ENCODE data around the gene DNM3.
A peak's percentile ranks its signal among the peaks of the same experiment; 100 is the strongest.

DNM3 gene

DNA sequence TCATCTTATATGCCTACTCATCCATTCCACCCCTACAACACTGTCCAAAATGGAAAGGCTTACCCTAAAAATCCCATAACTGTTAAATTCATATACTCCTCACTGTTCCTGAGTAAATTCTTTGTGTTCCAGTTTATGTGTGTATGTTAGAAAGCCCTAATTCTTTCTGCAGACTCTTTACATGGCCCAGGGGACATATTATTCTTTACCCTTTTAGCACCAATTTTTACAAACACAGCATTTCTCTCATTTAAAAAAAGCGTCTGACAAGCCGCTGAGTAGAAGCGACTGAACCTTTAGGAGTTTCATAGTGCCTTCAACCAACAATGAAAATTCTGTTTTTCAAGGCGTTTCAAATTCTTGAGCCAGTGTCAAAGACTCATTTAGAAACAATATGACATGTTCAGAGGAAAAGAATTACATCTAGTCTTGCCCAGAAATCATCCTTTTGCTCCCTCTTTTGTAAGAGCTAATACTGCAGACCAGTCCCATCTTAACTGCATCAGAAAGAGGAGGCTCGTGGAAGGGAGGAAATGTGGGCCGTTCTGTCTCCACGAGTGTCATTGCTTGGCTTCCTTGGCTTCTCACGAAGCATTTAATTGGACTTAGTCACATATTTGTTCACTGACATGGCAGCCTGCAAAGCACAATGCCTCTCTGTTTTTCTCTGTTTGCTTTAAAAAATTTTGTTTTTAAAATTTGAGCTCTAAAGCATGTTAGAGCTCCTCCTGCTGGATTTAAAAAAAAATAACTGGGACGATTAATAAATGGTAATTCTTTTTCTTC, 557.9 kb downstream of the DNM3 start:
- H3K4me2 ChIP-seq (ENCODE audit: low read depth, low read length, poor library complexity, severe bottlenecking) = peak overlapping the region; percentile 39
- no peak overlapping the region for H3K27ac ChIP-seq (ENCODE audit: low read depth, low read length)
- no peaks in the 10 kb centered on the region for H3F3A ChIP-seq (ENCODE audit: insufficient read depth)
- TF ChIP-seq EZH2phosphoT487 (conservative IDR thresholded peaks at IDR 0.05; ENCODE audit: low read length) = no peak
- TF ChIP-seq, protein P1, sequence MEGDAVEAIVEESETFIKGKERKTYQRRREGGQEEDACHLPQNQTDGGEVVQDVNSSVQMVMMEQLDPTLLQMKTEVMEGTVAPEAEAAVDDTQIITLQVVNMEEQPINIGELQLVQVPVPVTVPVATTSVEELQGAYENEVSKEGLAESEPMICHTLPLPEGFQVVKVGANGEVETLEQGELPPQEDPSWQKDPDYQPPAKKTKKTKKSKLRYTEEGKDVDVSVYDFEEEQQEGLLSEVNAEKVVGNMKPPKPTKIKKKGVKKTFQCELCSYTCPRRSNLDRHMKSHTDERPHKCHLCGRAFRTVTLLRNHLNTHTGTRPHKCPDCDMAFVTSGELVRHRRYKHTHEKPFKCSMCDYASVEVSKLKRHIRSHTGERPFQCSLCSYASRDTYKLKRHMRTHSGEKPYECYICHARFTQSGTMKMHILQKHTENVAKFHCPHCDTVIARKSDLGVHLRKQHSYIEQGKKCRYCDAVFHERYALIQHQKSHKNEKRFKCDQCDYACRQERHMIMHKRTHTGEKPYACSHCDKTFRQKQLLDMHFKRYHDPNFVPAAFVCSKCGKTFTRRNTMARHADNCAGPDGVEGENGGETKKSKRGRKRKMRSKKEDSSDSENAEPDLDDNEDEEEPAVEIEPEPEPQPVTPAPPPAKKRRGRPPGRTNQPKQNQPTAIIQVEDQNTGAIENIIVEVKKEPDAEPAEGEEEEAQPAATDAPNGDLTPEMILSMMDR (IDR thresholded peaks at IDR 0.05; ENCODE audit: insufficient read depth, low read length, poor library complexity, severe bottlenecking) = peak; percentile 35
- H3K79me2 ChIP-seq (ENCODE audit: insufficient read depth, low read length) = no peaks in the 10 kb centered on the region
- no peaks in the 10 kb centered on the region for H3K9me3 ChIP-seq (ENCODE audit: insufficient read depth, low read length)
- H2AFZ ChIP-seq (ENCODE audit: low read depth, low read length, severe bottlenecking) = peak overlapping the region; percentile 79
- no peak overlapping the region for H3K4me3 ChIP-seq (ENCODE audit: insufficient read depth, low read length, poor library complexity, severe bottlenecking)
- no peaks in the 10 kb centered on the region for H4K20me1 ChIP-seq (ENCODE audit: low read depth, low read length)
- H3K27me3 ChIP-seq (ENCODE audit: low read length) = no peaks in the 10 kb centered on the region
- H3K36me3 ChIP-seq (ENCODE audit: low read length) = no peaks in the 10 kb centered on the region
- H3K9ac ChIP-seq (ENCODE audit: low read length) = no peak overlapping the region; the same call in 1 of the 2 replicates
- H3K9me2 ChIP-seq (replicated peaks; ENCODE audit: insufficient read depth, low read length) = no peaks in the 10 kb centered on the region

DNA sequence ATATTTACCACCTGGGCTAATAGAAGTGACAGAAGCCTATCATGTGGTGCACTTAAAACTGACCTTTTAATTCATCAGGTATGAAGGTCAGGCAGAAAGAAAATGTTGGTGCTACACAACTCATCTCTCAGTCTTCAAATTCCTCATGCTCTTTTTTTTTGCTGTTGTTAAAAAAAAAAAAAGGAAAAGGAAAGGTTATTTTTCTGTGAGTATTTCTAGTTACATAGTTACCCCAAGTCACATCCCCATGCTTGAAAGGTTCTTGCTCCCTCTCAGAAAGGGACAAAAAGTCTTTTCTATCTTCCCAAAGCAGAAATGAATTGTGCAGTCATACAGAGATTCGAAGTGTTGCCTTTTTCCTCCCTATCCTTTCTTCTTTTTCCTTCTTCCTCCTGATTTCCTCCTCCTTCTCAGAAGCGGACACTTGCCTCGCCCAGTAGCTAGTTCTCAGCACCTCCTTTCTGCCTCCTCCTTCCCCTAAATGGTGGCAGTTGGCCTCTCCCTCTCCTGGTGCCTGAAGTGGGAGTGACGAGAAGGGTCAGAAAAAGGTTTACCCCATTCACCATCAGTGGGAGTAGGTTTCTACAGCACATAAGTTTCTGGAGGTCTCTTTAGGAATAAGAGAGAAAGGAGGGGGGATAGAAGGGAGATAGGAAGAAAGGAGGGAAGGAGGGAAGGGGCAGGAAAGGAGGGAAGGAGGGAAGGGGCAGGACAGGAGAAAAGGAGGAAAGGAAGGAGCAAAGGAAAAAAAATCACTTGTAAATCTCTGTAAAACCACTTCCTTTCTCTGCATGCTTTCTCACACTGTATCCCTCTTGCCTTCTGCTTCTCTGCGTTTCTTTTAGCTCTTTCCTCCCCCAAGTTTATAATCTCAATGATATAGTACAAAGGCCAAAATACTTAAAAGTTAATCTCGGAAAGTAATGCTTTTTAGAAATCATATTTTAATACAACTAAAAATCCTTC, 558.7 kb downstream of the DNM3 start:
- H3K9ac ChIP-seq (ENCODE audit: low read length) = no peak overlapping the region
- H3K79me2 ChIP-seq (ENCODE audit: insufficient read depth, low read length) = no peaks in the 10 kb centered on the region
- TF ChIP-seq EZH2phosphoT487 (conservative IDR thresholded peaks at IDR 0.05; ENCODE audit: low read length) = no peak
- TF ChIP-seq, protein P1 (IDR thresholded peaks at IDR 0.05; ENCODE audit: insufficient read depth, low read length, poor library complexity, severe bottlenecking) = no peak
- H4K20me1 ChIP-seq (ENCODE audit: low read depth, low read length) = no peaks in the 10 kb centered on the region
- no peaks in the 10 kb centered on the region for H3K9me3 ChIP-seq (ENCODE audit: insufficient read depth, low read length)
- no peak overlapping the region for H3K4me3 ChIP-seq (ENCODE audit: insufficient read depth, low read length, poor library complexity, severe bottlenecking)
- no peak overlapping the region for H2AFZ ChIP-seq (ENCODE audit: low read depth, low read length, severe bottlenecking)
- H3K27me3 ChIP-seq (ENCODE audit: low read length) = no peaks in the 10 kb centered on the region
- no peak overlapping the region for H3K27ac ChIP-seq (ENCODE audit: low read depth, low read length)
- H3K36me3 ChIP-seq (ENCODE audit: low read length) = no peaks in the 10 kb centered on the region
- no peaks in the 10 kb centered on the region for H3F3A ChIP-seq (ENCODE audit: insufficient read depth)
- H3K4me2 ChIP-seq (ENCODE audit: low read depth, low read length, poor library complexity, severe bottlenecking) = peak overlapping the region; percentile 39
- no peaks in the 10 kb centered on the region for H3K9me2 ChIP-seq (replicated peaks; ENCODE audit: insufficient read depth, low read length)

DNA sequence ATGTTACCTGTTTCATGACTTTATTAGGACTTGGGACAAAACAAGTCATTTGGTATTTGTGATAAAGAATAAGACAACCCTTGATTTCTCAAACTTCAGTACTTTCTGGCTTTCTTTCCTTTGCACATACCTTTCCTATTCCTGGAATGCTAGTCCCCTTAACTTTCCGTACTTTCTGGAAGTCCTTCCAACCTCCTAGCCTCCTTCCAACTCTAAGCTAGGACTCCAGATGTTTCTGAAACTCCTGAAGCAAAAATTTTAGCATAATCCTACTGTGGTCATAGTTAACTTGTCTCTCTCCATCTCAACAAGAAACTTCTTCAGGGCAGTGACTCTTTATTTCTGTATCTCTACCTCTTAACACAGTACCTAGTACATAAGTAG, 559.4 kb downstream of the DNM3 start:
- H3K79me2 ChIP-seq (ENCODE audit: insufficient read depth, low read length) = no peaks in the 10 kb centered on the region
- H3K36me3 ChIP-seq (ENCODE audit: low read length) = no peaks in the 10 kb centered on the region
- no peaks in the 10 kb centered on the region for H3K9me2 ChIP-seq (replicated peaks; ENCODE audit: insufficient read depth, low read length)
- no peak overlapping the region for H3K4me3 ChIP-seq (ENCODE audit: insufficient read depth, low read length, poor library complexity, severe bottlenecking)
- no peak overlapping the region for H3K4me2 ChIP-seq (ENCODE audit: low read depth, low read length, poor library complexity, severe bottlenecking)
- H3F3A ChIP-seq (ENCODE audit: insufficient read depth) = no peaks in the 10 kb centered on the region
- no peaks in the 10 kb centered on the region for H3K27me3 ChIP-seq (ENCODE audit: low read length)
- H3K9ac ChIP-seq (ENCODE audit: low read length) = no peak overlapping the region
- no peak for TF ChIP-seq EZH2phosphoT487 (conservative IDR thresholded peaks at IDR 0.05; ENCODE audit: low read length)
- TF ChIP-seq, protein P1 (IDR thresholded peaks at IDR 0.05; ENCODE audit: insufficient read depth, low read length, poor library complexity, severe bottlenecking) = no peak
- no peak overlapping the region for H3K27ac ChIP-seq (ENCODE audit: low read depth, low read length)
- no peaks in the 10 kb centered on the region for H3K9me3 ChIP-seq (ENCODE audit: insufficient read depth, low read length)
- no peak overlapping the region for H2AFZ ChIP-seq (ENCODE audit: low read depth, low read length, severe bottlenecking)
- no peaks in the 10 kb centered on the region for H4K20me1 ChIP-seq (ENCODE audit: low read depth, low read length)
